ENCODE measurements around the gene SFI1. TPM values are rescaled to one million over a fixed set of nuclear protein-coding genes. Genes with fewer than 3 reads are reported as not detected.

SFI1 gene
- total and polyA plus RNA-seq, 2 of the 4 experiments (the other 2 are of a cell fraction) = 9.9 to 12.0 TPM

- dilution Hi-C loops (cut with HindIII; ENCODE audit: low sequenced_read_pairs, unreplicated experiment) = no loop called here
- no TSS peak for BruUV-seq (replicated peaks)
- Histone ChIP-seq H3K18ac (ENCODE audit: low read depth, low read length) (no peak overlapping the region), H3K4me2 (ENCODE audit: low read depth, low read length) (no peak overlapping the region), H3K56ac (ENCODE audit: extremely low read depth, insufficient read depth, low read length) (no peak overlapping the region), H3K27me3 (ENCODE audit: control insufficient read depth, insufficient read depth, low read length) (no peaks in the 10 kb centered on the region), H2BK20ac (ENCODE audit: low read depth, low read length) (no peak overlapping the region), H2AK5ac (ENCODE audit: low read depth, low read length) (no peak overlapping the region), H2BK120ac (ENCODE audit: low read depth, low read length) (no peak overlapping the region), H3K23ac (ENCODE audit: low read depth, low read length) (no peak overlapping the region), H3K4ac (ENCODE audit: low read depth, low read length) (no peak overlapping the region), H4K91ac (ENCODE audit: insufficient read depth, low read depth, low read length) (no peak overlapping the region), H3K9me3 (ENCODE audit: control insufficient read depth, insufficient read depth, low read length) (no peaks in the 10 kb centered on the region), H2AK9ac (replicated peaks; ENCODE audit: low read depth, low read length, poor library complexity) (no peak overlapping the region), H4K20me1 (ENCODE audit: insufficient read depth, low read length) (no peaks in the 10 kb centered on the region), H2BK15ac (ENCODE audit: low read depth, low read length) (no peak overlapping the region), H2BK5ac (ENCODE audit: low read depth, low read length, poor library complexity, severe bottlenecking) (peak overlapping the region; percentile 75), H4K8ac (ENCODE audit: low read depth in 2 of 2, low read length in 2 of 2) (no peak overlapping the region), H2AFZ (replicated peaks; ENCODE audit: low read length, poor library complexity) (no peak overlapping the region), H3K4me3 (ENCODE audit: insufficient read depth, low read depth, low read length) (no peak overlapping the region), H3K4me1 (ENCODE audit: control insufficient read depth, insufficient read depth, low read length) (peaks cover 3% of the 10 kb centered on the region; the same call in 1 of the 2 replicates), H3K14ac (replicated peaks; ENCODE audit: low read depth, low read length) (no peak overlapping the region), H3K9ac (ENCODE audit: low read depth, low read length) (no peak overlapping the region), H4K5ac (ENCODE audit: low read depth, low read length) (no peak overlapping the region), H3K79me1 (ENCODE audit: low read depth in 1 of 2, low read length in 2 of 2) (no peaks in the 10 kb centered on the region), H3K9me1 (ENCODE audit: insufficient read depth, low read length) (no peaks in the 10 kb centered on the region), H3K27ac (ENCODE audit: insufficient read depth, low read length) (no peak overlapping the region), H3K36me3 (ENCODE audit: control insufficient read depth, insufficient read depth, low read length) (no peaks in the 10 kb centered on the region)
- no CpG with 5 or more reads among the region's 2 CpGs for WGBS, 2 experiments (ENCODE audit: extremely low coverage in 2 of 2, insufficient read length in 1 of 2)
- CTCF ChIA-PET = interaction anchor here (0.6 kb wide), 1 partner anchor 104 kb away, joined by 12 read pairs; no protein-coding TSS in a partner anchor
- TF ChIP-seq MAFK (IDR thresholded peaks at IDR 0.05; ENCODE audit: low read depth, low read length) (no peak), BHLHE40 (IDR thresholded peaks at IDR 0.05; ENCODE audit: low read depth, low read length) (no peak), RAD21 (IDR thresholded peaks at IDR 0.05; ENCODE audit: low read length) (no peak), CTCF (conservative IDR thresholded peaks at IDR 0.05; ENCODE audit: low read depth, low read length) (no peak), FOS (IDR thresholded peaks at IDR 0.05; ENCODE audit: low read depth, low read length) (no peak), MAZ (IDR thresholded peaks at IDR 0.05; ENCODE audit: borderline replicate concordance, low read depth, low read length) (no peak), MXI1 (IDR thresholded peaks at IDR 0.05; ENCODE audit: borderline replicate concordance, low read depth, low read length) (no peak), ELK1 (IDR thresholded peaks at IDR 0.05; ENCODE audit: borderline replicate concordance, low read depth, low read length) (no peak), RFX5 (IDR thresholded peaks at IDR 0.05; ENCODE audit: low read depth, low read length) (no peak), USF2 (IDR thresholded peaks at IDR 0.05; ENCODE audit: low read depth, low read length) (no peak)
- peak; percentile 53; the same call in 1 of the 2 replicates for ATAC-seq (ENCODE audit: low read depth)
- in situ Hi-C loops (cut with MboI; ENCODE audit: low sequenced_read_pairs) = loop anchor here (25.0 kb wide), 1 partner anchor 395 kb away; no protein-coding TSS in a partner anchor
- DNase-seq = no peak
- POLR2A ChIA-PET (ENCODE audit: unreplicated experiment) = no interaction called here
- intact Hi-C loops (cut with micrococcal nuclease) = no loop called here
Measured at GRCh38 chr22:31567702-31568101, 71.4 kb downstream of the SFI1 start.

Measured in IMR-90 (cell line).